HG03521 (cell line): Measurements from ENCODE around the gene GRM2.

Experiments
- ATAC-seq: cut with Tn5 transposase; IDR thresholded peaks from one replicate; pipeline ENCODE4 v1.9.1; 2021; ENCODE audit warnings: mild to moderate bottlenecking, moderate library complexity; ENCODE audit not compliant: unreplicated experiment

GRM2 gene

DNA sequence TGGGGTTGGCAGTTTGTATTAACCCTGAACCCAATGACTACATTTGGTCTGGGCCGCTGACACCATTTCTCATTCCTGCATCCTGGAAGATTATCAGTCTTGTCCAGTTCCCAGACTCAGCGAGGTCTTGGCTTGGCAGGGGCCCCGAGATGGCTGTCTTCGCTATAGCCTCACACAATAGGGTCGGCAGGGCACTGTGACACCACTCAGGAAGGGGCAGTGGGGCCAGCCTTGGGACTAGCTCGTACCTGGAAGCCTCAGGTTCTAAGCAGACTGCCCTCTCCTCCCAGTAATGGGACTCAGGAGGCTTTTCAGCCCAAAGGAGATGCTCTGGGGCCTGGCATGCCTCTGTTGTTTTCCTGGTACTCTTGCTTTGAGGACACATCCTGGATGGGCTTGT is 26.7 kb upstream of the GRM2 start:
- no peak for ATAC-seq

DNA sequence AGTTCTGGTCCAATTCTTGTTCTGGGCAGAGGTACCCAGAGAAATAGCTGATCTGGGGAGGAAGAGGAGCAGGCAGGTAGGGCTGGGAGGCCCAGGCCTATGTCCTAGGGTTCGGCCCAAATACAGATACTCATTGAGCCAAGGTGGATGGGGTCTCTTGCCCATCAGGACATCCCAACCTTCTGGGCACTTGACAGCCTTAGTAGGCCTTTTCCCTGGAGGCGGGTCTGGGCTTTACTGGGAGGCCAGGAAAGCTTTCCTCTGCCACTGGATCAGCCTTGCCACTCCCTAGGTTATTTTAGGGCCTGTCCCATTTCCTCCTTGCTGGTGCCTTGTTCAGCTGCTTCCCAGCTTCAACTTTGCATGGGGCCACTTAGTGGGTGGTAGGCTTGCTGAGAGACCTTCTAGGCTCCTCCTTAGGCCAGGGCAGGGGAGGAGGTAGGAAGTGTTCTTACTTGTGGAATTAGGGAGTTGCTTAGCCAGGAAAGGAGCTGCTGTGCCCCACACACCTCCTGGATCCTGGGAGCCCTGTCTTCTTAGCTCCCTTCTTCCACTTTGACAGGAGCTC is 26.1 kb upstream of the GRM2 start:
- no peak for ATAC-seq

GRCh38 chr3:51681453-51681852 is 25.4 kb upstream of the GRM2 start:
- peak; percentile 5 for ATAC-seq

DNA sequence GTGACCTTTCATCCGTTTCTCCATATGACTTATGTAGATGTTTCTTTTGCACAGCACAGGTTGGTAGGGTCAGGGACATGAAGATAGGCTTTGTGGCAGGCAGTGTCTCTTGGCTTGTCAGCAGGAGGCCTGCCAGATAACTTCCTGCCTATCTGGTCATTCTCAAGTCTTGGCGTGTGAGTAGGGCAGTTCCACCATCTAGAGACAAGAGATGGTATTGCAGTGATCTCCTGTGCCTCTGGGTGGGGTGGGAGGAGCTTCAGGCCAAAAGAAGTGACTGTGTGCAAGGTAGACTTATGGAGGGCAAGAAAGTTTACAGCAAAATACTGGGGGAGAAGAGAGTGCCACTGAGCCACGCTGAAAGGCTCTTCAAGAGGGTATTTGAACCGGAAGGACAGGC is 24.8 kb upstream of the GRM2 start:
- ATAC-seq, result peak; percentile 85

DNA sequence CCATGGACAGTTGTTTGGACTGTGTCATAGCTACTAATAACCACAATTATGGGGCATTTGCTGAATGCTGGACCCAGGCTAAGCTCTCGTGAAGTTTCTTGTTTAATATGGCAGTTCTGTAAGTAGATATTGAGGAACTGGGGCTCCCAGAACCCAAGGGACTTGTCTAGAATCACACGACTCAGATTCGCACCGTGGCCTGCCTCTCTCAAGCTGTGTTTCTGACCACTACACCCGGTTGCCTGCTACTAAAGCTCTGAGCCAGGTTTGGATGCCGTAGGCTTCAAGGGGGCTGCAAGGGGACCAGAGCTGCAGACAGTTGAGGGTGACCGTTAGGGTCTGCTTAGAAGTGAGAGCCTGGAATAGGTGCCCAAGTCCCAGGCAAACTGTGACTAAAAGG is 24.3 kb upstream of the GRM2 start:
- no peak for ATAC-seq

DNA sequence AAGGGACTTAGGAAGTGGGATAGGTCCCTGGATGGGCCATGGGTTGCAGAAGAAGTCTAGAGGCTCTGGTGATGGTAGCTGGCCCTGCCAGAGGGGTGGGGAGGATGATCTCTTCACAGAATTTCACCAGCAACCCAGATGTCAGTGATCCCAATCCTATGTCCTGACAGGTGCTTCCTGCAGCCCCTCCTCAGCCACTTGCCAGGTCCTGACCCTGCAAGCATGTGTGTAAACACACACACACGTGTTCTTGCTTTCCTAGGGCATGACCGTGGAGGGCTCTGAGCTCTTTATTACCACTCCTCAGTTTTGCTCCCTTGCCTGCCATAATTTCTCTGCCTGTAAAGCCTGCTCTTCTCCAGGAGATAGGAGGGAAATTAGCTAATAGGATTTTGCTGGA is 23.3 kb upstream of the GRM2 start:
- ATAC-seq, result no peak

GRCh38 chr3:51684971-51685751 is 21.7 kb upstream of the GRM2 start:
- ATAC-seq, result no peak

DNA sequence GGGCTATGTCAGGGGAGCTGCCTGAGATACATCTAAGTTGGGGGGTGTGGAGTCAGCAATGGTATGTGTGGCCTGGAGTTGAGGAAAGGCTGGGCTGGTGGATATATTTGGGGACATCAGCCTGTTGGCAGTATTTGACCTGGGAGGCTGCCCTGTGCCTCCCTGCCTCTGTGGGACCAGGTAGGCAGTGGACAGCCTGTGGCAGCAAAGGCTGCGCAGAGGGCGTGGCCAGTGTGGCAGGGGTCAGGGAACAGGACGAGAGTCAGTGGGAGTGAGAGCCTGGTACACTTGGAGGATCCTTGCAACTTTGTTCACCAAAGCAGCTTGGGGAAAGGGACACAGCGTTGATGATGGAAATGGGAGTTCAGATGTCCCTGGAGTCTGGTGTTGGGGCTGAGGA is 20.8 kb upstream of the GRM2 start:
- ATAC-seq, result no peak

DNA sequence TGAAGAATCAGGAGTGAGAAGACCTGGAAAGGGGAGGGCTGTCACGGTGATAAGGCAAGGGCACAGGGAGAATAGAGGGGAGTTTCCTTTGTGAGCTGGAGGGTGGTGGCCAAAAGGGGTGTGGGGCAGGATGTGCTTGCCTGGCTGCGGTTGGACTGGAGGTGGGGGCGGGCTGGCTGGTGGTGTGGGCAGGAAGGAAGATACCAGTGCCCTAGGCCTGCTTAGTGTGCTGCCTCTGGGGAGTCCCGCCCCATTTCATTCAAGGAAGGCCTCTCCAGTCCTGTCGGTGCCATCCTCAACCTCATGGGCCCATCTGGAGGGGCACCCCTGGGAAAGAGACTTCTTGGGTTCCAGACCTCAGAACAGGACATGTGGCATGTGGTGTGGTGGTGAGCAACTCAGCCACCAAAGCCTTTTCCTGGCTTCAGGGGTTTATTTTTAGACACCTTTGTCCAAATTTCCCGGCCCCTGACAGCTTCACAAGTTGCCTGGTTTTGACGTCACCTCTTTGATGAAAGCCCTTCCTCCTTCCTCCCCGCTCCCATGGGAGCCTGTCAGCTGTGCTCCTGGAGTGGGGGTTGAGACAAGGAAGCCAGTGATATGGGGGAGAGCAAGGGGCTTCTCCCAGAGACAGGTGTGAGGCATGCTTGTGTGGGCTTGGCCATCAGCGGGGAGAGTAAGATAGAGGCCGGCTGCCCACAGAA is 20.2 kb upstream of the GRM2 start:
- no peak for ATAC-seq

GRCh38 chr3:51687431-51688205 is 19.2 kb upstream of the GRM2 start:
- no peak for ATAC-seq

GRCh38 chr3:51688206-51688600 is 18.7 kb upstream of the GRM2 start:
- ATAC-seq, result no peak

DNA sequence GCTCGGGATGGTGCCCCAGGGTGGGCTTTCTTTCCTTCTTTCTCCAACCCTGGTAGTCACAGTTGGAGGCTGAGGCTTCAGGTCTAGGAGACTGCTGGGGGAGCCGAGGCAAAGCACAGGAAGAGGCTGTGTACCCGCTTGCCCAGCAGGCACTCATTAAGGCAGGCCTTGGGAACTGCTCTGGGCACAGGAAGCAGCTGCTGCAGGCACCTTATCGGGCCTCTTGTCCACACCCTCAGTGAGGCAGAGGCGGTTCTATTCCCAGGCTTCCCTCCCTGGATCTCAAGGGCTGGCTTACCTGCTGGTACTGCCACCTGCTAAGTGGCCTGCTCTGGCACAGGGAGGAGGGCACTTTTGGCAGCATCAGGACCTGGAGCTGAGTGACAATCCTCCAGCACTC is 15.8 kb upstream of the GRM2 start:
- no peak for ATAC-seq

- no peak for ATAC-seq
These were observed 14.9 kb upstream of the GRM2 start for GRCh38 chr3:51691949-51692348.

- ATAC-seq, result no peak
These were observed 13.9 kb upstream of the GRM2 start for GRCh38 chr3:51692980-51693395.

- ATAC-seq, result no peak
These were observed 9.9 kb upstream of the GRM2 start for GRCh38 chr3:51696954-51697353.

DNA sequence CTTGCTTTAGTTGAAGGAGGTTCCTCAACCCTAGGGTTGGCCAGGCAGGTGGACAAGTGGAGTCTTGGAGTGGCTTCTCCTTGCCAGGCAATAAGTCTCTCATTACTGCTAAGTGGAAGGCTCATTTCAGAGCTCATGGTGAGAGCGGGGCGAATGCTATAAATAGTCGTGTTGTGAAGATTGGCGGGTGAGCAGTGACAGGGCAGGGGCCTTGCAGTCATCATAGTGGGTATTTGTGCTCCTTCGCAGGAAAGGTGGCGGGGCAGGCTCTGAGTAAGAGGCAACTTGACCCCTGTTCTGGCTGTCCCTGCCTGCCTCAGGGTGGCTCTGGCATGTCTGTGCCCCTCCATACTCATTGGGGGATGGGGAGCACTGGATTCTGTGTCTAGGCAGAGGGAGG is 8.7 kb upstream of the GRM2 start:
- ATAC-seq, result no peak

DNA sequence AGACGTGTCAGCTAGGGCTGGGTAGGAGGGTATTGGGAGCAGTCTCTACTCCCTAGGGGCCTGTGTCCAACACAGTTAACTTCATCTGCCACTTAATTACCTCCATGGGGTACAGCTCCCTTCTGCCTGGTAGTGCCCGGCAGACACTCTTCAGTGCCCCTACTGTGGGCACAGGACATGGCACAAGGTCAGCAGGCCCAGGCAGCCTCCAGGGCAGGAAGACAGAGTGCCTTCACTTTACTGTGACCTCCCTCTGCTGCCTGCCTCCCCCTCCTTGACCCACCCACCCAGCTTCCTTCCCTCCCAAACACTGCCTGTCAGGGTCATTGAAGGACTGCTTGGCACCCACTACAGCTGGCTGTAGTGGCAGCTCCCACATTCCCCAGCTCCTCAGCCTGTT is 6.5 kb upstream of the GRM2 start:
- ATAC-seq, result no peak

- no peak for ATAC-seq
These were observed 4.7 kb upstream of the GRM2 start for GRCh38 chr3:51702156-51702555.

- no peak for ATAC-seq
These were observed 3.7 kb upstream of the GRM2 start for GRCh38 chr3:51703068-51703760.

DNA sequence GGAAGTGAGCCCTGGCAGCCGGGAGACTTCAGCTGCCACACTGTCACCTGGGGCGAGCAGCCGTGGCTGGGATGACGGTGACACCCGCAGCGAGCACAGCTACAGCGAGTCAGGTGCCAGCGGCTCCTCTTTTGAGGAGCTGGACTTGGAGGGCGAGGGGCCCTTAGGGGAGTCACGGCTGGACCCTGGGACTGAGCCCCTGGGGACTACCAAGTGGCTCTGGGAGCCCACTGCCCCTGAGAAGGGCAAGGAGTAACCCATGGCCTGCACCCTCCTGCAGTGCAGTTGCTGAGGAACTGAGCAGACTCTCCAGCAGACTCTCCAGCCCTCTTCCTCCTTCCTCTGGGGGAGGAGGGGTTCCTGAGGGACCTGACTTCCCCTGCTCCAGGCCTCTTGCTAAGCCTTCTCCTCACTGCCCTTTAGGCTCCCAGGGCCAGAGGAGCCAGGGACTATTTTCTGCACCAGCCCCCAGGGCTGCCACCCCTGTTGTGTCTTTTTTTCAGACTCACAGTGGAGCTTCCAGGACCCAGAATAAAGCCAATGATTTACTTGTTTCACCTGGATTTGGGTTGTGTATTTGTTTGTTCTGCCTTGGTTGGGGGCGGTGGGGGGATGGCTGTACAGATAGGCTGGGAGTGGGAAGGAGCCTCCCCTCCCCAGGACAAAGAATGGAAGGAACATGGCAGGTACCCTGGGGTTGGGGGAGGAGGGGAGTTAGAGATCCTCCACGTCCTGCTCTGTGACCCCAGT is 2.9 kb upstream of the GRM2 start:
- no peak for ATAC-seq
